ENCODE data around the gene F2R.
A peak's percentile ranks its signal among the peaks of the same experiment; 100 is the strongest.

F2R gene

GRCh38 chr5:76714751-76715485 is 1.0 kb upstream of the F2R start:
- Histone ChIP-seq H2BK12ac (ENCODE audit: low read length) (no peak overlapping the region), H3K4me1 (ENCODE audit: control insufficient read depth in 2 of 2, insufficient read depth in 1 of 2, low read depth in 1 of 2, low read length in 2 of 2) (peaks cover 8% of the 10 kb centered on the region in 2 donors), H3K4me3 (ENCODE audit: low read length in 2 of 2) (peak overlapping the region; percentile 81 to 90), H3K36me3 (replicated peaks in 1 of 2; ENCODE audit: control insufficient read depth in 2 of 2, insufficient read depth in 2 of 2, low read length in 2 of 2) (peaks cover 0 to 14% of the 10 kb centered on the region in 2 donors), H3K27me3 (ENCODE audit: control insufficient read depth in 3 of 3, insufficient read depth in 3 of 3, low read depth in 1 of 3, low read length in 3 of 3) (peaks cover 0 to 14% (median 4%) of the 10 kb centered on the region in 3 experiments), H3K4me2 (ENCODE audit: insufficient read depth, low read length, poor library complexity, severe bottlenecking) (peak overlapping the region; percentile 96), H3K79me1 (ENCODE audit: low read depth, low read length) (peaks cover 12% of the 10 kb centered on the region), H3K4ac (ENCODE audit: low read length) (no peak overlapping the region), H4K8ac (ENCODE audit: low read depth, low read length) (no peak overlapping the region), H3K18ac (ENCODE audit: low read length) (no peak overlapping the region), H4K91ac (ENCODE audit: low read depth, low read length, poor library complexity) (no peak overlapping the region), H3K23ac (ENCODE audit: low read depth, low read length, poor library complexity) (peak overlapping the region; percentile 57), H3K27ac (replicated peaks; ENCODE audit: low read length) (no peak overlapping the region), H3K9me3 (replicated peaks in 1 of 2; ENCODE audit: control insufficient read depth in 2 of 2, insufficient read depth in 1 of 2, low read depth in 1 of 2, low read length in 2 of 2) (no peaks in the 10 kb centered on the region), H2BK5ac (ENCODE audit: low read length) (no peak overlapping the region), H2AK5ac (ENCODE audit: low read depth, low read length) (peak overlapping the region; percentile 87), H2AFZ (ENCODE audit: low read length) (peak overlapping the region; percentile 98), H3K9ac (ENCODE audit: low read depth, low read length, poor library complexity) (peak overlapping the region; percentile 84), H3K14ac (ENCODE audit: low read length) (no peak overlapping the region), H2BK120ac (ENCODE audit: low read depth, low read length) (no peak overlapping the region), H2BK15ac (ENCODE audit: low read length) (peak overlapping the region; percentile 91)
- no CpG with 5 or more reads among the region's 52 CpGs for WGBS, 2 donors (ENCODE audit: extremely low coverage in 2 of 2, insufficient read length in 2 of 2, insufficient replicate concordance in 1 of 2)
- no peak for DNase-seq (ENCODE audit: low spot score)

- Histone ChIP-seq H3K4me2 (ENCODE audit: insufficient read depth, low read length, poor library complexity, severe bottlenecking) (peak overlapping the region; percentile 96), H3K23ac (ENCODE audit: low read depth, low read length, poor library complexity) (peak overlapping the region; percentile 97), H2BK120ac (ENCODE audit: low read depth, low read length) (peak overlapping the region; percentile 41), H4K8ac (ENCODE audit: low read depth, low read length) (no peak overlapping the region), H3K9ac (ENCODE audit: low read depth, low read length, poor library complexity) (no peak overlapping the region), H3K18ac (ENCODE audit: low read length) (peak overlapping the region; percentile 94), H3K36me3 (replicated peaks in 1 of 2; ENCODE audit: control insufficient read depth in 2 of 2, insufficient read depth in 2 of 2, low read length in 2 of 2) (peaks cover 0 to 17% of the 10 kb centered on the region in 2 donors), H2AK5ac (ENCODE audit: low read depth, low read length) (no peak overlapping the region), H4K91ac (ENCODE audit: low read depth, low read length, poor library complexity) (no peak overlapping the region), H3K4ac (ENCODE audit: low read length) (no peak overlapping the region), H3K27ac (replicated peaks; ENCODE audit: low read length) (no peak overlapping the region), H3K4me1 (ENCODE audit: control insufficient read depth in 2 of 2, insufficient read depth in 1 of 2, low read depth in 1 of 2, low read length in 2 of 2) (peaks cover 8% of the 10 kb centered on the region in 2 donors), H3K14ac (ENCODE audit: low read length) (peak overlapping the region; percentile 47), H3K79me1 (ENCODE audit: low read depth, low read length) (peaks cover 12% of the 10 kb centered on the region), H2BK15ac (ENCODE audit: low read length) (peak overlapping the region; percentile 91), H2BK5ac (ENCODE audit: low read length) (no peak overlapping the region), H3K9me3 (replicated peaks in 1 of 2; ENCODE audit: control insufficient read depth in 2 of 2, insufficient read depth in 1 of 2, low read depth in 1 of 2, low read length in 2 of 2) (no peaks in the 10 kb centered on the region), H2BK12ac (ENCODE audit: low read length) (peak overlapping the region; percentile 73), H3K27me3 (ENCODE audit: control insufficient read depth in 3 of 3, insufficient read depth in 3 of 3, low read depth in 1 of 3, low read length in 3 of 3) (peaks cover 0 to 14% (median 4%) of the 10 kb centered on the region in 3 experiments), H2AFZ (ENCODE audit: low read length) (peak overlapping the region; percentile 98), H3K4me3 (ENCODE audit: low read length in 2 of 2) (peak overlapping the region; percentile 81 to 90)
- no peak for DNase-seq (ENCODE audit: low spot score)
- no CpG with 5 or more reads among the region's 14 CpGs for WGBS, 2 donors (ENCODE audit: extremely low coverage in 2 of 2, insufficient read length in 2 of 2, insufficient replicate concordance in 1 of 2)
Observed at GRCh38 chr5:76715486-76715735, 515 bp upstream of the F2R start.

- H2BK12ac ChIP-seq (ENCODE audit: low read length): peak overlapping the region; percentile 41
- peak overlapping the region; percentile 84 for H3K4ac ChIP-seq (ENCODE audit: low read length)
- H3K27me3 ChIP-seq (ENCODE audit: control insufficient read depth in 3 of 3, insufficient read depth in 3 of 3, low read depth in 1 of 3, low read length in 3 of 3): peaks cover 0 to 14% (median 4%) of the 10 kb centered on the region in 3 experiments
- H3K9me3 ChIP-seq (replicated peaks in 1 of 2; ENCODE audit: control insufficient read depth in 2 of 2, insufficient read depth in 1 of 2, low read depth in 1 of 2, low read length in 2 of 2): no peaks in the 10 kb centered on the region
- H3K4me2 ChIP-seq (ENCODE audit: insufficient read depth, low read length, poor library complexity, severe bottlenecking): peak overlapping the region; percentile 78
- H3K4me3 ChIP-seq (ENCODE audit: low read length in 2 of 2): peak overlapping the region; percentile 90 to 100
- peaks cover 12% of the 10 kb centered on the region for H3K79me1 ChIP-seq (ENCODE audit: low read depth, low read length)
- no CpG with 5 or more reads among the region's 29 CpGs for WGBS, 2 donors (ENCODE audit: extremely low coverage in 2 of 2, insufficient read length in 2 of 2, insufficient replicate concordance in 1 of 2)
- peak overlapping the region; percentile 99 for H3K14ac ChIP-seq (ENCODE audit: low read length)
- peak overlapping the region; percentile 98 for H2AFZ ChIP-seq (ENCODE audit: low read length)
- peak overlapping the region; percentile 96 for H2BK120ac ChIP-seq (ENCODE audit: low read depth, low read length)
- peaks cover 0 to 28% of the 10 kb centered on the region in 2 donors for H3K36me3 ChIP-seq (replicated peaks in 1 of 2; ENCODE audit: control insufficient read depth in 2 of 2, insufficient read depth in 2 of 2, low read length in 2 of 2)
- H3K23ac ChIP-seq (ENCODE audit: low read depth, low read length, poor library complexity): peak overlapping the region; percentile 97
- H3K9ac ChIP-seq (ENCODE audit: low read depth, low read length, poor library complexity): peak overlapping the region; percentile 99
- DNase-seq (ENCODE audit: low spot score): peak; percentile 12
- H3K4me1 ChIP-seq (ENCODE audit: control insufficient read depth in 2 of 2, insufficient read depth in 1 of 2, low read depth in 1 of 2, low read length in 2 of 2): peaks cover 8% of the 10 kb centered on the region in 2 donors
- H4K8ac ChIP-seq (ENCODE audit: low read depth, low read length): no peak overlapping the region
- H3K27ac ChIP-seq (replicated peaks; ENCODE audit: low read length): no peak overlapping the region
- H2BK5ac ChIP-seq (ENCODE audit: low read length): peak overlapping the region; percentile 78
- peak overlapping the region; percentile 100 for H3K18ac ChIP-seq (ENCODE audit: low read length)
- peak overlapping the region; percentile 92 for H2AK5ac ChIP-seq (ENCODE audit: low read depth, low read length)
- peak overlapping the region; percentile 85 for H2BK15ac ChIP-seq (ENCODE audit: low read length)
- H4K91ac ChIP-seq (ENCODE audit: low read depth, low read length, poor library complexity): no peak overlapping the region
Observed at GRCh38 chr5:76716456-76717157, 681 bp downstream of the F2R start.
